Measurements from ENCODE around the gene ZNF587. TPM values are rescaled to one million over a fixed set of nuclear protein-coding genes. Genes with fewer than 3 reads are reported as not detected.
A peak's percentile ranks its signal among the peaks of the same experiment; 100 is the strongest.
"Not testable (repeated sequence)": the region's sequence is repeated elsewhere in the genome, so short reads cannot be mapped to it uniquely, and the experiment has no call there.

The ZNF587 gene
- total and polyA plus RNA-seq, 2 of the 13 experiments (the other 11 are each of a cell fraction or from before 2014, with no cell fraction given) = 8.7 to 17.5 TPM

DNA sequence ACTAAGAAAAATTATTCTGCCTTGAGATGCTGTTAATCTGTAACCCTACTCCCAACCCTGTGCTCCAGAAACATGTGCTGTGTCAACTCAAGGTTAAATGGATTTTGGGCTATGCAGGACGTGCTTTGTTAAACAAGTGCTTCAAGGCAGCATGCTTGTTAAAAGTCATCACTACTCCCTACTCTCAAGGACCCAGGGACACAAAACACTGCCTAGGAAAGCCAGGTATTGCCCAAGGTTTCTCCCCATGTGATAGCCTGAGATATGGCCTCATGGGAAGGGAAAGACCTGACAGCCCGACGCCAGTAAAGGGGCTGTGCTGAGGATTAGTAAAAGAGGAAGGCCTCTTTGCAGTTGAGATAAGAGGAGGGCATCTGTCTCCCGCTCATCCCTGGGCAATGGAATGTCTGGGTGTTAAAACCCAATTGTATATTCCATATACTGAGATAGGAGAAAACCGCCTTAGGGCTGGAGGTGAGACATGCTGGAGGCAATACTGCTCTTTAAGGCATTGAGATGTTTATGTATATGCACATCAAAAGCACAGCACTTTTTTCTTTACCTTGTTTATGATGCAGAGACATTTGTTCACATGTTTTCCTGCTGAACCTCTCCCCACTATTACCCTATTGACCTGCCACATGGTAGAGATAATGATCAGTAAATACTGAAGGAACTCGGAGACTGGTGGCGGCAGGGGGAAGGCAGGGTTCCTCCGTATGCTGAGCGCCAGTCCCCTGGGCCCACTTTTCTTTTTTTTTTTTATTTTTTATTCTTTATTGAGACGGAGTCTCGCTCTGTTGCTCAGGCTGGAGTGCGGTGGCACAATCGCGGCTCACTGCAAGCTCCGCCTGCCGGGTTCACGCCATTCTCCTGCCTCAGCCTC, 39.0 kb upstream of the ZNF587 start (continued):
- TF ChIP-seq, protein P1, sequence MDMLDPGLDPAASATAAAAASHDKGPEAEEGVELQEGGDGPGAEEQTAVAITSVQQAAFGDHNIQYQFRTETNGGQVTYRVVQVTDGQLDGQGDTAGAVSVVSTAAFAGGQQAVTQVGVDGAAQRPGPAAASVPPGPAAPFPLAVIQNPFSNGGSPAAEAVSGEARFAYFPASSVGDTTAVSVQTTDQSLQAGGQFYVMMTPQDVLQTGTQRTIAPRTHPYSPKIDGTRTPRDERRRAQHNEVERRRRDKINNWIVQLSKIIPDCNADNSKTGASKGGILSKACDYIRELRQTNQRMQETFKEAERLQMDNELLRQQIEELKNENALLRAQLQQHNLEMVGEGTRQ (IDR thresholded peaks at IDR 0.05; ENCODE audit: low read depth, low read length) = not testable (repeated sequence)
- TF ChIP-seq, protein P1 (CRISPR knock-in tag; IDR thresholded peaks at IDR 0.05; ENCODE audit: borderline replicate concordance) = peak; percentile 31; the same call in 1 of the 2 replicates
- TF ChIP-seq GATAD1 (CRISPR knock-in tag; IDR thresholded peaks at IDR 0.05) = 0 out of 2 replicates have a peak, but pooled peaks have one; percentile 37
- peak; percentile 38 for TF ChIP-seq ZFX (CRISPR knock-in tag; IDR thresholded peaks at IDR 0.05; ENCODE audit: low read depth)
- TF ChIP-seq, protein P2, sequence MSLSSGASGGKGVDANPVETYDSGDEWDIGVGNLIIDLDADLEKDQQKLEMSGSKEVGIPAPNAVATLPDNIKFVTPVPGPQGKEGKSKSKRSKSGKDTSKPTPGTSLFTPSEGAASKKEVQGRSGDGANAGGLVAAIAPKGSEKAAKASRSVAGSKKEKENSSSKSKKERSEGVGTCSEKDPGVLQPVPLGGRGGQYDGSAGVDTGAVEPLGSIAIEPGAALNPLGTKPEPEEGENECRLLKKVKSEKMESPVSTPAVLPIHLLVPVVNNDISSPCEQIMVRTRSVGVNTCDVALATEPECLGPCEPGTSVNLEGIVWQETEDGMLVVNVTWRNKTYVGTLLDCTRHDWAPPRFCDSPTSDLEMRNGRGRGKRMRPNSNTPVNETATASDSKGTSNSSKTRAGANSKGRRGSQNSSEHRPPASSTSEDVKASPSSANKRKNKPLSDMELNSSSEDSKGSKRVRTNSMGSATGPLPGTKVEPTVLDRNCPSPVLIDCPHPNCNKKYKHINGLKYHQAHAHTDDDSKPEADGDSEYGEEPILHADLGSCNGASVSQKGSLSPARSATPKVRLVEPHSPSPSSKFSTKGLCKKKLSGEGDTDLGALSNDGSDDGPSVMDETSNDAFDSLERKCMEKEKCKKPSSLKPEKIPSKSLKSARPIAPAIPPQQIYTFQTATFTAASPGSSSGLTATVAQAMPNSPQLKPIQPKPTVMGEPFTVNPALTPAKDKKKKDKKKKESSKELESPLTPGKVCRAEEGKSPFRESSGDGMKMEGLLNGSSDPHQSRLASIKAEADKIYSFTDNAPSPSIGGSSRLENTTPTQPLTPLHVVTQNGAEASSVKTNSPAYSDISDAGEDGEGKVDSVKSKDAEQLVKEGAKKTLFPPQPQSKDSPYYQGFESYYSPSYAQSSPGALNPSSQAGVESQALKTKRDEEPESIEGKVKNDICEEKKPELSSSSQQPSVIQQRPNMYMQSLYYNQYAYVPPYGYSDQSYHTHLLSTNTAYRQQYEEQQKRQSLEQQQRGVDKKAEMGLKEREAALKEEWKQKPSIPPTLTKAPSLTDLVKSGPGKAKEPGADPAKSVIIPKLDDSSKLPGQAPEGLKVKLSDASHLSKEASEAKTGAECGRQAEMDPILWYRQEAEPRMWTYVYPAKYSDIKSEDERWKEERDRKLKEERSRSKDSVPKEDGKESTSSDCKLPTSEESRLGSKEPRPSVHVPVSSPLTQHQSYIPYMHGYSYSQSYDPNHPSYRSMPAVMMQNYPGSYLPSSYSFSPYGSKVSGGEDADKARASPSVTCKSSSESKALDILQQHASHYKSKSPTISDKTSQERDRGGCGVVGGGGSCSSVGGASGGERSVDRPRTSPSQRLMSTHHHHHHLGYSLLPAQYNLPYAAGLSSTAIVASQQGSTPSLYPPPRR (CRISPR knock-in tag; IDR thresholded peaks at IDR 0.05; ENCODE audit: borderline replicate concordance) = peak; percentile 16; the same call in 1 of the 2 replicates
- peak; percentile 66 for TF ChIP-seq SALL1 (CRISPR knock-in tag; IDR thresholded peaks at IDR 0.05)
- peak; percentile 15; the same call in 1 of the 2 replicates for TF ChIP-seq HOXA3 (CRISPR knock-in tag; IDR thresholded peaks at IDR 0.05)
- TF ChIP-seq ZNF761 (CRISPR knock-in tag; conservative IDR thresholded peaks at IDR 0.05) = 0 out of 2 replicates have a peak, but pooled peaks have one; percentile 34
- TF ChIP-seq BCL6 (CRISPR knock-in tag; IDR thresholded peaks at IDR 0.05) = peak; percentile 9; the same call in 1 of the 2 replicates
- TF ChIP-seq HMG20A (CRISPR knock-in tag; IDR thresholded peaks at IDR 0.05; ENCODE audit: borderline replicate concordance) = 0 out of 2 replicates have a peak, but pooled peaks have one; percentile 15
- TF ChIP-seq ZSCAN21 (CRISPR knock-in tag; IDR thresholded peaks at IDR 0.05; ENCODE audit: borderline replicate concordance) = 0 out of 2 replicates have a peak, but pooled peaks have one; percentile 31
- TF ChIP-seq PITX1 (CRISPR knock-in tag; IDR thresholded peaks at IDR 0.05) = peak; percentile 62; the same call in 1 of the 2 replicates
- TF ChIP-seq FOXP4 (CRISPR knock-in tag; IDR thresholded peaks at IDR 0.05) = peak; percentile 40; the same call in 1 of the 2 replicates
- not testable (repeated sequence) for TF ChIP-seq GABPA (IDR thresholded peaks at IDR 0.05; ENCODE audit: low read depth, low read length)
- peak; percentile 22; the same call in 1 of the 2 replicates for TF ChIP-seq GABPA (CRISPR knock-in tag; IDR thresholded peaks at IDR 0.05; ENCODE audit: low read depth)
- TF ChIP-seq ZNF224 (CRISPR knock-in tag; IDR thresholded peaks at IDR 0.05) = 0 out of 2 replicates have a peak, but pooled peaks have one; percentile 36
- peak; percentile 32; the same call in 1 of the 2 replicates for TF ChIP-seq ZNF335 (CRISPR knock-in tag; IDR thresholded peaks at IDR 0.05)
- peak; percentile 60 for TF ChIP-seq GATAD2A (CRISPR knock-in tag; IDR thresholded peaks at IDR 0.05)
